Measurements from ENCODE around the gene GCG.

GRCh38 chr2:162152147-162152546 is at the start of gene GCG:
- TF ChIP-seq CTCF (IDR thresholded peaks at IDR 0.05) (no peak), ZFX (IDR thresholded peaks at IDR 0.05; ENCODE audit: borderline replicate concordance) (no peak)
